NCI-H128 (cell line): ENCODE measurements around the gene ITCH.
A peak's percentile ranks its signal among the peaks of the same experiment; 100 is the strongest.
"Not testable (repeated sequence)": the region's sequence is repeated elsewhere in the genome, so short reads cannot be mapped to it uniquely, and the experiment has no call there.

Source experiments
- DNase-seq: peaks from one replicate; lab custom pipeline; 2025; ENCODE audit not compliant: unreplicated experiment; lab: John Stamatoyannopoulos, UW

ITCH gene

GRCh38 chr20:34449674-34450592 lies 86.9 kb downstream of the ITCH start:
- DNase-seq = no peak

GRCh38 chr20:34452281-34452982 lies 89.4 kb downstream of the ITCH start:
- no peak for DNase-seq

GRCh38 chr20:34458631-34459030 lies 95.6 kb downstream of the ITCH start:
- no peak for DNase-seq

GRCh38 chr20:34459209-34459897 lies 96.3 kb downstream of the ITCH start:
- DNase-seq = no peak

GRCh38 chr20:34461779-34462087 lies 98.7 kb downstream of the ITCH start:
- no peak for DNase-seq

- no peak for DNase-seq
These were observed 105.9 kb downstream of the ITCH start for GRCh38 chr20:34468951-34469350.

GRCh38 chr20:34472246-34472925 lies 109.3 kb downstream of the ITCH start:
- no peak for DNase-seq

GRCh38 chr20:34473262-34473883 lies 110.3 kb downstream of the ITCH start:
- DNase-seq = peak; percentile 0

- DNase-seq = no peak
These were observed 113.1 kb downstream of the ITCH start for GRCh38 chr20:34475979-34476736.

GRCh38 chr20:34479627-34480026 lies 116.6 kb downstream of the ITCH start:
- DNase-seq = no peak

- not testable (repeated sequence) for DNase-seq
These were observed 119.1 kb downstream of the ITCH start for GRCh38 chr20:34482154-34482553.

- not testable (repeated sequence) for DNase-seq
These were observed 120.6 kb downstream of the ITCH start for GRCh38 chr20:34483585-34484220.

- no peak for DNase-seq
These were observed 122.1 kb downstream of the ITCH start for GRCh38 chr20:34485068-34485634.

- no peak for DNase-seq
These were observed 128.3 kb downstream of the ITCH start for GRCh38 chr20:34491226-34491931.

- no peak for DNase-seq
These were observed 128.9 kb downstream of the ITCH start for GRCh38 chr20:34491932-34492509.

GRCh38 chr20:34493646-34494045 lies 130.6 kb downstream of the ITCH start:
- DNase-seq = no peak

GRCh38 chr20:34495307-34495706 lies 132.2 kb downstream of the ITCH start:
- no peak for DNase-seq

GRCh38 chr20:34495916-34496315 lies 132.8 kb downstream of the ITCH start:
- no peak for DNase-seq
